CD14-positive monocyte (primary cell): ENCODE data around the gene MAPRE2. TPM values are rescaled to one million over a fixed set of nuclear protein-coding genes. Genes with fewer than 3 reads are reported as not detected.
A peak's percentile ranks its signal among the peaks of the same experiment; 100 is the strongest.

Experiments used
- DNase-seq, 3 donors: peaks; one replicate each; pipeline ENCODE4 v3.0.0-alpha.2; 2011 to 2022
- H2AFZ ChIP-seq: 2 replicates; pipeline ENCODE4 v1.6.0; 2012; ENCODE audit warnings: mild to moderate bottlenecking, low read depth, low read length, inconsistent platforms; ENCODE audit not compliant: insufficient read depth, poor library complexity, severe bottlenecking
- H3K27ac ChIP-seq, 2 donors: 1 replicate in 1 of 2; 2 replicates in 1 of 2; pipeline ENCODE4 v1.5.1; 2012 to 2013; ENCODE audit warnings: low read length in 2 of 2, control low read depth in 1 of 2, inconsistent platforms in 1 of 2, low read depth in 1 of 2, mild to moderate bottlenecking in 1 of 2
- H3K27me3 ChIP-seq, 2 donors: one replicate each; pipeline versions ENCODE4 v1.6.0 to v1.6.1; 2011 to 2013; ENCODE audit warnings: low read length in 2 of 2; ENCODE audit not compliant: control insufficient read depth in 2 of 2, insufficient read depth in 2 of 2
- H3K36me3 ChIP-seq, 2 donors: replicated peaks in 1 of 2; 1 replicate in 1 of 2; 2 replicates in 1 of 2; pipeline versions ENCODE4 v1.5.1 to v1.6.1; 2012 to 2013; ENCODE audit warnings: low read length in 2 of 2, control low read depth in 1 of 2, inconsistent platforms in 1 of 2, mild to moderate bottlenecking in 1 of 2; ENCODE audit not compliant: insufficient read depth in 2 of 2, control insufficient read depth in 1 of 2
- H3K4me1 ChIP-seq, 2 donors: 1 replicate in 1 of 2; 2 replicates in 1 of 2; pipeline versions ENCODE4 v1.5.1 to v1.6.1; 2012 to 2013; ENCODE audit warnings: low read length in 2 of 2, control low read depth in 1 of 2, inconsistent platforms in 1 of 2, mild to moderate bottlenecking in 1 of 2, moderate library complexity in 1 of 2; ENCODE audit not compliant: insufficient read depth in 2 of 2, control insufficient read depth in 1 of 2
- H3K4me2 ChIP-seq: replicated peaks from 2 replicates; pipeline ENCODE3; 2012; ENCODE audit warnings: low read length, moderate library complexity, mild to moderate bottlenecking; ENCODE audit not compliant: poor library complexity, severe bottlenecking; ENCODE audit errors: extremely low read depth
- H3K4me3 ChIP-seq, 3 experiments: fragments of 200-600 bp in 1 of 3; sonication (generic) in 1 of 3; replicated peaks in 1 of 3; 1 replicate in 2 of 3; 2 replicates in 1 of 3; pipeline ENCODE4 v1.5.1; 2011 to 2013; ENCODE audit warnings: low read length in 3 of 3, mild to moderate bottlenecking in 3 of 3, control low read depth in 2 of 3, low read depth in 2 of 3, inconsistent platforms in 1 of 3, moderate library complexity in 1 of 3
- H3K79me2 ChIP-seq: 2 replicates; pipeline ENCODE4 v1.6.0; 2012; ENCODE audit warnings: mild to moderate bottlenecking, control low read depth, inconsistent platforms, low read length, moderate library complexity; ENCODE audit not compliant: insufficient read depth
- H3K9ac ChIP-seq: 2 replicates; pipeline ENCODE4 v1.6.0; 2017; ENCODE audit warnings: low read length, mild to moderate bottlenecking; ENCODE audit not compliant: insufficient read depth, poor library complexity, severe bottlenecking
- H3K9me3 ChIP-seq, 2 donors: replicated peaks in 1 of 2; 1 replicate in 1 of 2; 2 replicates in 1 of 2; pipeline versions ENCODE4 v1.5.1 to v1.6.1; 2012 to 2013; ENCODE audit warnings: low read length in 2 of 2, control low read depth in 1 of 2; ENCODE audit not compliant: control insufficient read depth in 1 of 2, insufficient read depth in 1 of 2
- H4K20me1 ChIP-seq: 2 replicates; pipeline ENCODE4 v1.6.0; 2012; ENCODE audit warnings: mild to moderate bottlenecking, low read length, control low read depth, moderate library complexity; ENCODE audit not compliant: insufficient read depth
- H3K27ac Mint-ChIP-seq, 7 donors: one replicate each; pipeline ENCODE4 v1.8.0; 2020; ENCODE audit warnings: mild to moderate bottlenecking in 7 of 7, mixed read lengths in 7 of 7, moderate library complexity in 6 of 7, inconsistent platforms in 2 of 7
- H3K27me3 Mint-ChIP-seq, 3 donors: one replicate each; pipeline ENCODE4 v1.8.0; 2021 to 2022; ENCODE audit warnings: low read depth in 3 of 3, mild to moderate bottlenecking in 3 of 3, mixed read lengths in 3 of 3, moderate library complexity in 3 of 3, inconsistent platforms in 1 of 3
- H3K36me3 Mint-ChIP-seq, 2 donors: one replicate each; pipeline ENCODE4 v1.8.0; 2020; ENCODE audit warnings: mixed read lengths in 2 of 2, inconsistent platforms in 1 of 2, mild to moderate bottlenecking in 1 of 2
- H3K4me1 Mint-ChIP-seq: one replicate; pipeline ENCODE4 v1.8.0; 2020; ENCODE audit warnings: mild to moderate bottlenecking, mixed read lengths
- H3K4me3 Mint-ChIP-seq, 2 donors: one replicate each; pipeline ENCODE4 v1.8.0; 2020; ENCODE audit warnings: mild to moderate bottlenecking in 2 of 2, mixed read lengths in 2 of 2, moderate library complexity in 1 of 2
- H3K9me3 Mint-ChIP-seq, 7 donors: one replicate each; pipeline ENCODE4 v1.8.0; 2020 to 2022; ENCODE audit warnings: mixed read lengths in 7 of 7, mild to moderate bottlenecking in 6 of 7, moderate library complexity in 6 of 7, inconsistent platforms in 2 of 7
- WGBS: methylation state at CpG from one replicate; pipeline ENCODE4 v1.1.5; 2013; ENCODE audit warnings: missing lambda C conversion rate; ENCODE audit not compliant: insufficient coverage; 5-methylcytosine and 5-hydroxymethylcytosine counted together
- intact Hi-C, 2 donors: fragments of 100-400 bp; cut with micrococcal nuclease; formaldehyde crosslinking; loops; one replicate each; pipeline versions ENCODE4 v1.15.0 to v1.15.1; 2023
- polyA plus RNA-seq, 3 donors: library from polyadenylated mRNA; depleted of rRNA in 1 of 3; unstranded in 2 of 3; stranded (reverse) in 1 of 3; fragments of 300-500 nt in 2 of 3; fragments of >200 nt in 1 of 3; fragmentation: Illumina TruSeq in 2 of 3; gene quantifications; 1 replicate in 2 of 3; 2 replicates in 1 of 3; pipeline ENCODE4 v1.2.3, GENCODE V29; 2012 to 2021
- TF ChIP-seq, protein P1 (sequence below): fragments of 200-600 bp; IDR thresholded peaks from one replicate; pipeline ENCODE4 v1.8.0; 2022; ENCODE audit warnings: antibody characterized with exemption, mild to moderate bottlenecking

MAPRE2 gene
- polyA plus RNA-seq, 3 donors, result 22.0 to 48.1 (median 37.1) TPM

DNA sequence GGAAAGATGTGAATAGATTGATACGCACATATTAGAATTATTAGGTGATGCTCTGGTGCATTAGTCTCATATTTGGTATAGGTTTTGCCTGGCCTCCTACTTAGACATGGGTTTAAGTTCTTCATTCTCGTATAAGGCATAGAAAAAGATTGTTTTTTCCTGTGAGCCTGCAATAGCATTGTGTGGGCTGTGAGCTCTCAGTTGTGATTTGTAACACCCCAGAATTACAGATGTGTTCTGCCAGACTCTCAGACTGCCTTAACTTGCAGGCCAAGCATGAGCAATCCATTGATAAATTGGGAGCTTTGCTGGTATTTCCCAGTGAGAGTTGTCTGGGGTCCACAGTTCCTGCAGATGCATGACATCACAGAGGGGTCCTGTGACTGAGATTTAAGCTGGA lies 95.7 kb downstream of the MAPRE2 start:
- Histone ChIP-seq H3K9me3 (no peaks in the 10 kb centered on the region), H3K27me3 (no peaks in the 10 kb centered on the region), H3K4me2 (no peak overlapping the region), H4K20me1 (no peaks in the 10 kb centered on the region), H2AFZ (no peak overlapping the region), H3K9ac (no peak overlapping the region), H3K4me3 (no peak overlapping the region), H3K4me1 (no peaks in the 10 kb centered on the region), H3K27ac (no peak overlapping the region), H3K79me2 (no peaks in the 10 kb centered on the region), H3K36me3 (peaks cover 38 to 92% of the 10 kb centered on the region in 2 donors)
- 100% methylated on average over 1 of the region's 2 CpGs for WGBS
- Mint-ChIP-seq H3K4me1 (peaks cover 3% of the 10 kb centered on the region), H3K4me3 (no peak overlapping the region), H3K27me3 (no peaks in the 10 kb centered on the region), H3K27ac (peak overlapping the region in 1 of 7 donors; percentile 16), H3K36me3 (peaks cover 71 to 75% of the 10 kb centered on the region in 2 donors), H3K9me3 (no peaks in the 10 kb centered on the region)
- TF ChIP-seq, protein P1, sequence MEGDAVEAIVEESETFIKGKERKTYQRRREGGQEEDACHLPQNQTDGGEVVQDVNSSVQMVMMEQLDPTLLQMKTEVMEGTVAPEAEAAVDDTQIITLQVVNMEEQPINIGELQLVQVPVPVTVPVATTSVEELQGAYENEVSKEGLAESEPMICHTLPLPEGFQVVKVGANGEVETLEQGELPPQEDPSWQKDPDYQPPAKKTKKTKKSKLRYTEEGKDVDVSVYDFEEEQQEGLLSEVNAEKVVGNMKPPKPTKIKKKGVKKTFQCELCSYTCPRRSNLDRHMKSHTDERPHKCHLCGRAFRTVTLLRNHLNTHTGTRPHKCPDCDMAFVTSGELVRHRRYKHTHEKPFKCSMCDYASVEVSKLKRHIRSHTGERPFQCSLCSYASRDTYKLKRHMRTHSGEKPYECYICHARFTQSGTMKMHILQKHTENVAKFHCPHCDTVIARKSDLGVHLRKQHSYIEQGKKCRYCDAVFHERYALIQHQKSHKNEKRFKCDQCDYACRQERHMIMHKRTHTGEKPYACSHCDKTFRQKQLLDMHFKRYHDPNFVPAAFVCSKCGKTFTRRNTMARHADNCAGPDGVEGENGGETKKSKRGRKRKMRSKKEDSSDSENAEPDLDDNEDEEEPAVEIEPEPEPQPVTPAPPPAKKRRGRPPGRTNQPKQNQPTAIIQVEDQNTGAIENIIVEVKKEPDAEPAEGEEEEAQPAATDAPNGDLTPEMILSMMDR, result no peak
- no peak for DNase-seq
- intact Hi-C loops, result no loop called here

DNA sequence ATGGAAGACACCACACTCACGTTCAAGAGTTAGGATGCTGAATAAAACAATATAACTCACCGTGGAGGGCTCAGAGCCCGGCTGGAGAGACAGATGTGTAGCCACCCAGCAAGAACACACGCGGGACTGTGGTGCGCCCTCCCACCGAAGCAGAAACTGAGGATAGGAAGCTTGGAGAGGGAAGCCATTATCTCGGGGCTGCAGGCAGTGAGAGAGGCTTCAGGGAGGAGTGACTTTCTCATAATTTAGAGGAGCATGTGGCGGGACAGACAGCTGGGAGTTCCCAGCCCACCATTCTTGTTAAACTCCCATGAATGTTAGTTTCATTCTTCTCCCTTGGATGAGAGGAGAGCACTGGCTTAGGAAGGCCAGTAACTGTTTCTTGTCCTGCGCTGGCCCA lies 96.4 kb downstream of the MAPRE2 start:
- Mint-ChIP-seq H3K27me3 (no peaks in the 10 kb centered on the region), H3K4me1 (peaks cover 8% of the 10 kb centered on the region)
- intact Hi-C loops, result no loop called here

More for the DNA sequence above, 96.4 kb downstream of the MAPRE2 start:
- peaks cover 38 to 89% of the 10 kb centered on the region in 2 donors for H3K36me3 ChIP-seq
- TF ChIP-seq, protein P1, result no peak
- no peaks in the 10 kb centered on the region for H3K27me3 ChIP-seq
- no peak for DNase-seq
- no peaks in the 10 kb centered on the region for H3K9me3 ChIP-seq
- no peak overlapping the region for H3K4me2 ChIP-seq
- H3K79me2 ChIP-seq, result no peaks in the 10 kb centered on the region
- H3K4me3 ChIP-seq, result no peak overlapping the region
- Mint-ChIP-seq H3K36me3 (peaks cover 69 to 74% of the 10 kb centered on the region in 2 donors), H3K9me3 (no peaks in the 10 kb centered on the region), H3K27ac (peak overlapping the region in 4 of 7 donors; percentile 6 to 74 (median 38)), H3K4me3 (no peak overlapping the region)
- no peak overlapping the region for H2AFZ ChIP-seq
- WGBS, result 92% methylated on average over 3 of the region's 10 CpGs
- H4K20me1 ChIP-seq, result no peaks in the 10 kb centered on the region
- H3K9ac ChIP-seq, result no peak overlapping the region
- no peak overlapping the region for H3K27ac ChIP-seq
- H3K4me1 ChIP-seq, result peaks cover under 1 to 2% of the 10 kb centered on the region in 2 donors
